DOHH2 (cell line): ENCODE measurements around the gene UBE4B.

Experiments
- H3F3A ChIP-seq: fragments of 200-600 bp; sonication (generic), shearing (Covaris generic); 2 replicates; pipeline ENCODE4 v1.6.0; 2016; ENCODE audit warnings: antibody characterized with exemption, mild to moderate bottlenecking; ENCODE audit not compliant: control insufficient read depth, insufficient read depth
- H3K27ac ChIP-seq: fragments of 200-600 bp; sonication (generic); 2 replicates; pipeline ENCODE4 v1.5.1; 2014; ENCODE audit warnings: low read depth, mild to moderate bottlenecking, low read length, moderate library complexity
- H3K27me3 ChIP-seq: fragments of 200-600 bp; sonication (generic); 2 replicates; pipeline ENCODE4 v1.6.1; 2014; ENCODE audit warnings: mild to moderate bottlenecking, low read length, mixed read lengths; ENCODE audit not compliant: control insufficient read depth
- H3K36me3 ChIP-seq: fragments of 200-600 bp; sonication (generic); 2 replicates; pipeline ENCODE4 v1.6.1; 2014; ENCODE audit warnings: mild to moderate bottlenecking, low read length, moderate library complexity, mixed read lengths; ENCODE audit not compliant: control insufficient read depth
- H3K4me1 ChIP-seq: fragments of 200-600 bp; sonication (generic); 2 replicates; pipeline ENCODE4 v1.6.1; 2014; ENCODE audit warnings: mild to moderate bottlenecking, low read length, mixed read lengths; ENCODE audit not compliant: control insufficient read depth
- H3K4me2 ChIP-seq: fragments of 200-600 bp; sonication (generic); 2 replicates; pipeline ENCODE4 v1.6.0; 2014; ENCODE audit warnings: mild to moderate bottlenecking, low read length, moderate library complexity
- H3K4me3 ChIP-seq: fragments of 200-600 bp; sonication (generic); 2 replicates; pipeline ENCODE4 v1.5.1; 2014; ENCODE audit warnings: mild to moderate bottlenecking, low read length, mixed read lengths
- H3K79me2 ChIP-seq: fragments of 200-600 bp; sonication (generic); 2 replicates; pipeline ENCODE4 v1.6.1; 2014; ENCODE audit warnings: mild to moderate bottlenecking, low read length, mixed read lengths; ENCODE audit not compliant: control insufficient read depth
- H3K9me2 ChIP-seq: fragments of 200-600 bp; sonication (generic); replicated peaks from 2 replicates; pipeline ENCODE4 v1.6.1; 2014; ENCODE audit warnings: mild to moderate bottlenecking, low read length, mixed read lengths; ENCODE audit not compliant: control insufficient read depth
- H3K9me3 ChIP-seq: fragments of 200-600 bp; sonication (generic); 2 replicates; pipeline ENCODE4 v1.6.1; 2014; ENCODE audit warnings: antibody characterized with exemption, low read length, mixed read lengths; ENCODE audit not compliant: control insufficient read depth, insufficient read depth
- H4K20me1 ChIP-seq: fragments of 200-600 bp; sonication (generic); 2 replicates; pipeline ENCODE4 v1.6.0; 2014; ENCODE audit warnings: low read depth, mild to moderate bottlenecking, antibody characterized with exemption, low read length, moderate library complexity; ENCODE audit not compliant: control insufficient read depth, insufficient read depth
- EZH2phosphoT487 ChIP-seq: fragments of 200-600 bp; sonication (generic); IDR thresholded peaks from 2 replicates; pipeline ENCODE4 v1.6.1; 2017; ENCODE audit warnings: borderline replicate concordance, mild to moderate bottlenecking, antibody characterized with exemption, low read length, moderate library complexity, mixed read lengths
- TF ChIP-seq, protein P1 (sequence below): fragments of 200-600 bp; sonication (generic); IDR thresholded peaks from one replicate; pipeline ENCODE4 v1.5.1; 2014; ENCODE audit warnings: antibody characterized with exemption, mild to moderate bottlenecking, low read depth, low read length; ENCODE audit not compliant: poor library complexity, severe bottlenecking

The UBE4B gene

GRCh38 chr1:10149231-10149630 lies 116.5 kb downstream of the UBE4B start:
- H3K4me2 ChIP-seq: no peak overlapping the region
- H3K4me3 ChIP-seq: no peak overlapping the region
- H3F3A ChIP-seq: no peaks in the 10 kb centered on the region
- H3K79me2 ChIP-seq: no peaks in the 10 kb centered on the region
- H3K27ac ChIP-seq: no peak overlapping the region
- H3K27me3 ChIP-seq: no peaks in the 10 kb centered on the region
- no peaks in the 10 kb centered on the region for H3K9me3 ChIP-seq
- H4K20me1 ChIP-seq: no peaks in the 10 kb centered on the region
- H3K4me1 ChIP-seq: no peaks in the 10 kb centered on the region
- no peaks in the 10 kb centered on the region for H3K36me3 ChIP-seq
- TF ChIP-seq, protein P1, sequence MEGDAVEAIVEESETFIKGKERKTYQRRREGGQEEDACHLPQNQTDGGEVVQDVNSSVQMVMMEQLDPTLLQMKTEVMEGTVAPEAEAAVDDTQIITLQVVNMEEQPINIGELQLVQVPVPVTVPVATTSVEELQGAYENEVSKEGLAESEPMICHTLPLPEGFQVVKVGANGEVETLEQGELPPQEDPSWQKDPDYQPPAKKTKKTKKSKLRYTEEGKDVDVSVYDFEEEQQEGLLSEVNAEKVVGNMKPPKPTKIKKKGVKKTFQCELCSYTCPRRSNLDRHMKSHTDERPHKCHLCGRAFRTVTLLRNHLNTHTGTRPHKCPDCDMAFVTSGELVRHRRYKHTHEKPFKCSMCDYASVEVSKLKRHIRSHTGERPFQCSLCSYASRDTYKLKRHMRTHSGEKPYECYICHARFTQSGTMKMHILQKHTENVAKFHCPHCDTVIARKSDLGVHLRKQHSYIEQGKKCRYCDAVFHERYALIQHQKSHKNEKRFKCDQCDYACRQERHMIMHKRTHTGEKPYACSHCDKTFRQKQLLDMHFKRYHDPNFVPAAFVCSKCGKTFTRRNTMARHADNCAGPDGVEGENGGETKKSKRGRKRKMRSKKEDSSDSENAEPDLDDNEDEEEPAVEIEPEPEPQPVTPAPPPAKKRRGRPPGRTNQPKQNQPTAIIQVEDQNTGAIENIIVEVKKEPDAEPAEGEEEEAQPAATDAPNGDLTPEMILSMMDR: no peak
- TF ChIP-seq EZH2phosphoT487: no peak
- H3K9me2 ChIP-seq: no peaks in the 10 kb centered on the region

- Histone ChIP-seq H4K20me1 (no peaks in the 10 kb centered on the region), H3K4me3 (no peak overlapping the region), H3F3A (no peaks in the 10 kb centered on the region), H3K36me3 (no peaks in the 10 kb centered on the region), H3K4me1 (no peaks in the 10 kb centered on the region), H3K9me3 (no peaks in the 10 kb centered on the region), H3K27ac (no peak overlapping the region), H3K4me2 (no peak overlapping the region), H3K9me2 (no peaks in the 10 kb centered on the region), H3K27me3 (no peaks in the 10 kb centered on the region), H3K79me2 (no peaks in the 10 kb centered on the region)
- TF ChIP-seq, protein P1: peak; percentile 68
- TF ChIP-seq EZH2phosphoT487: no peak
Observed at GRCh38 chr1:10152709-10153284, 120.0 kb downstream of the UBE4B start.

DNA sequence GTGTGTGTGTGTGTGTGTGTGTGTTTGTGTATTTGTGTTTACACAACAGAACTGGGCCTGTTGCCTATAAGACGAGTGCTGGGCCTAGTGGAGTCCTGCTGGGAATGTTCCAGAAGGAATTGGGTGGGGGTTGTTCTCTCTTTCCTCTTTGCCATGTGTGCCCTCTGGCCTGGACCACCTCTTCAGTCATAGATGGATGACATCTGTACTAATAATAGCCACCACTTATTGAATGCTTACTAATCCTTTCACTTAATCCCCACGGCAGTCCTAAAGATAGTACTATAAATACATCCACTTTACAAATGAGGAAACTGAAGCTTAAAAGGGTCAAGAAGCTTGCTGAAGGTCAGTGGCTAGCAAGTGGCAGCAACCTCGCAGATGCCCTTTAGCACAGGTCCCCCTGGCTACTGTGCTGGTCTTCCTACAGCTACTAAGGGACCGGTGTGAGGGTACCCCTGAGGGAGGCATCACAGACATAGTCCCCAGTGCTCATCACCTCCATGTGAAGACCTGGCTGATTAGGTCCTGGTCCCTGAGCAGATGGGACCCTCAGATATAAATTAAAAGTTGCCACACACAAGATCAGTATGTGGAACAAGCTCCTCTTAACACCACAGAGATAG lies 122.4 kb downstream of the UBE4B start:
- Histone ChIP-seq H4K20me1 (no peaks in the 10 kb centered on the region), H3K27me3 (no peaks in the 10 kb centered on the region), H3K79me2 (no peaks in the 10 kb centered on the region), H3K27ac (no peak overlapping the region), H3K4me1 (no peaks in the 10 kb centered on the region), H3F3A (no peaks in the 10 kb centered on the region), H3K4me2 (no peak overlapping the region), H3K36me3 (no peaks in the 10 kb centered on the region), H3K9me2 (no peaks in the 10 kb centered on the region), H3K4me3 (no peak overlapping the region), H3K9me3 (no peaks in the 10 kb centered on the region)
- TF ChIP-seq, protein P1: no peak
- TF ChIP-seq EZH2phosphoT487: no peak
